ENCODE results near the gene PIMREG.

Gene PIMREG

GRCh38 chr17:6498901-6499540 is 54.8 kb downstream of the PIMREG start:
- no peak for DNase-seq (ENCODE audit: low read depth)

Data from GM04503 (cell line).